Measurements from ENCODE around the gene CDH20.

CDH20 gene

DNA sequence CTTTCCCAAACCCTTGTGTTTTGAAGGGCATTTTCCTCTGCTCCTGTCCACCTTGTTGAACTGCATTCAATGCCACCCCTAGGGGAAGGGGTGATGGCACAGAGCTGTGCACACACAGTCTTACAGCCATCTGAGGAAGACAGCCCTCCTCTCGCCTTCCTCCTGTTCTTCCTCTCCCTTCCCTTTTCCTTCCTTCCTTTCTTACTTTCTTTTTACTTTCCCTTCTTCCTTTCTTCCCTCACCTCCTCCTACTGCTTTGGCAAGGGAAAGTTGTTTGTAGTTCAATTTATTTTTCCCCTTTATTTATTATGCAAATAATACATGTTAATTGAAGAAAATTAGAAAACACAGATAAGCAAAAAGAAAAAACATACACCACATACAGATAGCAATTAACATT is 99.4 kb downstream of the CDH20 start:
- no peak for DNase-seq

DNA sequence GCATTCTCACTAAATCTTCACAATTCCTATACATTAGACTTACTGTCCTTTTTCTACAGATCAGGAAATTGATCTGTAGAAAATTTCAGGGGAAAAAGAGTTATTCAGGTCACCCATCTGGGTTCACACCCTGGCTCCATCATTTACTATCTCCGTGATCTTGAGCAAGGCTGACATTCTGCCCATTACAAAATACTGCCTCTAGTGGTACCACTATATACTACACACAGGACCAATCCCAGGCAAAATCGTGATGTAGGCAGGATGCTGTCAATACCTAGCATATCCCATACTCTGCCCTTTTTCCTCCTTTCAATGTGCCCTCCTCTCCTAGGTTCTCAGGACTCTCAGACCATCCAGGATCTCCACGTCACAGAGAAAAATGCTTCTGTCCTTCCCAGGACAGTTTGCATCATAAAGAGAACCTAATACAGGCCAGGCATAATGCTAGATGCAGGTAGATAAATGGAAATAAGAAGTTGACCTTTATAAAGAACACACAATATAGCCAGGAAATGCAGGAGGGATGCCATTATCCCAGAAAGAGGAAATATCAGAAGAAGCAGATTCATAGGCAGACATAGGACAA is 101.9 kb downstream of the CDH20 start:
- DNase-seq: no peak

DNA sequence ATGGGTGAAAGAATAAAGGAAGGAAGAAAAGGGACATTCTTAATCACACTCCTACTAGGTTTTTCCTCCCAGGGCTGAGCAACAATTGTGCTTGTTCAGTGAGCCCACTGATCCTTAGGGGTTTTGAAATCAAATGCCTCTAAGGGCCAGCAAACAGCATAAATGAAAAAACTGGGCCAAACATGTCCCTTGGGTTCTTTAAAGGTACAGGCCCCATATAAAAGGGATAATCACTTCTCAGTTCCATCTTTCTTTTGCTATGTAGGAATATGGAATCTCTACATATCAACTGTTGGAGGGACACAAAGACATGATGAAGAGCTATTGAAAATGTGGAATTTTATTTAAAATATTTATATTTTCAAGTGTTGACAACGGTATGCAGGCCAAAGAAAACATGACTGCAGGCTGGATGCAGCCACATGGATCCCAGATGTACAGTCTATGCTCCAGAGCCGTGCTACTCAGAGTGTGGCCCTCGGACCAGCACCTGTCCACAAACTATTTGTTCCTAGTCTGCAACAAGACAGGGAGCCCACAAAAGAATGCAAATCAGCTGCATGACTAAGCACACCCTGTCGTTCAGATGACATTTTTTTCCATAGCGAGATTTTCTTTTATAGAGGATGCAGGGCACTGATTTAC is 110.0 kb downstream of the CDH20 start:
- DNase-seq: no peak

DNA sequence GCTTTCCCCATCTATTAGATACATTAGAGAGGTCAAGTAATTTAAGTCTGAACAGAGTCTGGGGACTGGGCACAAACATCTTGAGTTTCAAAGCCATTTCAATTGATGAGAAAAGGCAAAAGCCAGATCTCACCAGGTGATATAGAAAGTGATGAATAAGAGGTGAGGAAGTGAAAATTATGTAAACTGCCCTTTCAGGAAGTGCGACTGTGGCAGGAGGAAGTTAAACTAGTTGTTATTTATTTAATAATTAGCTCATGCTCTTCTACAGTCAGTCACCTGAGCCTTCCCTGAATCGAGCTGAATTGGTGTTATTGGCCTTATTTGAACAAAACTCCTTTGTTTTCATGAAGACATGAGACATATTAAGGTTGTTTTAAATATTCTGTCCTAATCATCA is 115.1 kb downstream of the CDH20 start:
- no peak for DNase-seq

DNA sequence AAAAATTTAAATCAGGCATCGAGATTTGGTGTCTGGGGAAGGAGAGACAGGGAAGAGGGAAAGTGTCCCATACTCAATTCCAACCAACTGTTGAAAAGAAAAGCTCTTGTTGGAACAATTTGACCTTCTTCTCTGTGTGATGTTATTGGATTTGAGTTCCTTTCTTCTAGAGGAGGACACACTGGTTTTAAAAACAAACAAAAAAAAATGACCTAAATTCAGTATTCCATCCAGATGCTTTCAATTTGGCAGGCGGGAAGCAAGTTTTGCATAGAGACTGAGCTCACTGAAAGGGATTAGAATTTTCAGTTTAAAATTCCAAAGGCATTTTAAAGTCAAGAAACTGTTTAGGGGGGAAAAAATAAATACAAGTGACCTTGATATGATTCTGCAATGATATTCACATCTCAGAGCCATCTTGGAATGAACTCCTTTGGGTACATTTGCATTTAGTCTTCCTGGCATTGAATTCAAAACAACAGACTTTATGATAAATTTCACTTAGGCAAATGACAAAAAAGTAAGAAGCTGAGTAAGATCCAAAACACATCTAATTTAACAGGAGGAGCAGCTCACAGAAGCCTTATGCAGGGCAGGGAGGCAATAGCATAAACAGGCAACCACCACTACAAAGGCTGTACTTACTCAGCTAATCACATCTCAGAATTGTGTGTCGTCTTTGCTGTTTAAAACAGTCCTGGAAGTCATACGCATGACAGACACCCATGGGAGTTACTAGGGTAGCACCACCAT is 126.8 kb downstream of the CDH20 start:
- DNase-seq: no peak

DNA sequence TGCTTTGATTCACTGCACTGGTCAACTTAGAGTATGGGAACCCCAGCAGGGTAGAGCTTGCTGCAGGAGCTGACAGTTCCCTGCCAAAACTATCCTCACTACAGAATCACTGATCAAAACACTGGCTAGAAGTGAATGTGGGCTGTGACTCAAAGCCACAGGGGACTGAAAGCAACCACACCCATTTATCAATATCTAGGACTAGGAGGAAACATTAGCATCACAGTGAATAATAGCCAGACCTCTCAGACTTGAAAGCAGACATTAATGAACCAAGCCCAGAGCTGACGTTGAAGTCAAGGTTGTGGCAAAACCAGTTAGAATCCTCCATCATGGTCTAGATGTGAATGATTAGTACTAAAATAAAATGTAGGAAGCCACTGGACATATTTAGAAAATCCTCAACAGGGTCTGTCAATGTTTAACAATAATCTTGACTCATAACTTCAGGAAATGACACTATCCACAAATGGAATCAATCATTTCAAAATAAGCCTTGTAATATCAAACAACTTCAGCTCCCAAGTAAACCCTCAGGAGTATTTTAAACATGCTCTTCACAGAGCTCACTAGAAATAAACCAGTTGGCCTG is 131.4 kb downstream of the CDH20 start:
- no peak for DNase-seq

DNA sequence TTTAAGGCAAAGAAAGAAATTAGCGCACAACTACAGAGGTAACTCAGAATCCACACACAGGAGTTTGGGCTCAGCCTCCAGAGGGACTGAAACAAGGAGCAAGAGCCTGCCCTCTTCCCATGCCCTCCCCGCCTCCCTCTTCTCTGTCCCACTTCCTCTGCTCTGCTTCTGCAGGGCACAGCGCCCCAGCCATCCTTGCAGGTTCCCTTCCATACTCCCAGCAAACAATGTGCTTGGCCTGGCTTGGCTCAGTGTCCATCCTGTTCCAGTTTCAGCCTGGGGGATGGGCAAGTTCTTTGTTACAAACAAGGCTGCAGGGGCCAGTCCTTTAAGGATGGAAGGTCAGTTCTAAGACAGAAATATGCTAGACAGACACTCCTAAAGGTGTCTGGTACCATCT is 133.5 kb downstream of the CDH20 start:
- no peak for DNase-seq

DNA sequence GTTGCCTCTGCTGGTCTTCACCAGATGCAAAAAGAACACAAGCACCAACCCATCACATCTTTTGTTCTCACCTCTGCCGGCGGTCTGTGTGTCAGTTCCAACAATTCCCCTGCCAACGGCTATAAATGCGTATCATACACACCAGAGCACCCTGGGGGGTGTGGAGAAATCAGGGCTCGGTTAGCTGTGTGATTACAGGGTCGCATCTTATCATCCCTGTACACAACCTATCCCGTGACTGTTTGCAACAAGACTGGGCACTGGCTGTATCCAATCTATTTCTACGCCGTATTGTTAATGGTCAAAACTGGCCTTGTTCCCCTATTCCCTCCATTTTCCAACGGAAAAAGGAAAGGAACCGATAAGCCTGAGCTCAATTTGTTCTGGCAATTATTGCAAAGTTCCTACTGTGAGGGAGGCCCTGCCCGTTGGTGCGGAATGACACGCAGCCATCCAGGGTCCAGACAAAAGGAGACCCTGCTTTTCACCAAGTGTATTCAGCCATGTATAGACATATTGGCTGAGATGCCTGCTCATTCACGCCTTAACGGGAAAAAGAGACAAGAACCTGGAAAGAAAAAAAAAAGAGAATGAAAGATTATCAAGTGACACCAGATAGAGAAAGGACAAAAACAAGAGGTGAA is 136.9 kb downstream of the CDH20 start:
- DNase-seq: no peak

DNA sequence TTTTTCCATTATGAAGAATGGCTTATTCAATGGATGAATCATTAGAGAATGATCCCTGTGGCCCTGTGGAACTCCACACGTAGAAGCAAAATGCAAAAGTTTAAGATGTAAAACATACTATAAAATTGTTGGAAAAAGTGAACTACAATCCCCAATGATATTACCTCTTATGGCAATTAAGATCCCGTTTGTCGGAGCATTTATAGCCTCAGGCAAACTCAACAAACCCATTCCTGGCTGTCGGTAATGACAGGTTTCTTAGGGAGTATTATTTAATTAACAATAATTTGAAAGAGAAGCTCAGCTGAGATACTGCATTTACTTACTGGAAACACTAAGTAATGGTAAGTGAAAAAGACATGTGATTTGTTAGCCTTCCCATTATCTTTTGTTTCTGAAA is 138.3 kb downstream of the CDH20 start:
- DNase-seq: no peak

DNA sequence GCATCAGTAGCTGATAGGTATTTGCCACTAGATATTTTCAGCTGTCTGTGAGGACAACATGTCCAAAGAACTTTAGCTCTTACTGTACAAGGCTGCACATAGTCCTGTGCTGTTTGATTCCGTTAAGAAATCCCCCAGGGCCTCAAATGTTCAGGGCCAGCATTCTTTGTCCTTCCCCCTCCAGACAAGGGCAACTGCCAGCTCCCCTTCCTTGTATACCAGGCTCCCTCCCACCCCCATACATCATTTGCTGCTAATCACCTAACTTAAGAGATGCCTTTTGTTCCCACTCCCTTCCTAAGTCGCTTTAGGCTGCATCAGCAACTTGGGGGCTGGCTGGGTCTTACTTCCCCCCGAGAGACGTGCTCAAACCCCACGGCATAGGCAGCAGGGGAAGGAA is 138.7 kb downstream of the CDH20 start:
- no peak for DNase-seq

DNA sequence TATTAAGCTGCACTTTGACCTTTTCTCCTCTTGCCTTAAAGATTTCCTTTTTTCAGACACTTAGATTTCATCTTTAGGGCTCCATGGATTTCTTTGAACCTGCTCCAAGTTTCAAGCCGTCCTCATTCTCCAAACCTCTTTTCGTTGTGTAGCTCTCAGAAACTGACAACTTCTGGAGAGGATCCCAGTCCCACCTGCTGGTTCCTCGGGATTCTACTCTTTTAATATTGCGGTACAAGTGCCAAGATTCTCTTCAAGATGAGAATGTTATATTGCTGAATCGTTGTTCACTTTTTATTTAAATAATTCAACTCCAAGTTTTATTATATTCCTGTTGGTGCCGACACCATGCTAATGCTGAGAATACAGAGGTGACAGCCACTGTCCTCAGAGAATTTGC is 141.1 kb downstream of the CDH20 start:
- no peak for DNase-seq

DNA sequence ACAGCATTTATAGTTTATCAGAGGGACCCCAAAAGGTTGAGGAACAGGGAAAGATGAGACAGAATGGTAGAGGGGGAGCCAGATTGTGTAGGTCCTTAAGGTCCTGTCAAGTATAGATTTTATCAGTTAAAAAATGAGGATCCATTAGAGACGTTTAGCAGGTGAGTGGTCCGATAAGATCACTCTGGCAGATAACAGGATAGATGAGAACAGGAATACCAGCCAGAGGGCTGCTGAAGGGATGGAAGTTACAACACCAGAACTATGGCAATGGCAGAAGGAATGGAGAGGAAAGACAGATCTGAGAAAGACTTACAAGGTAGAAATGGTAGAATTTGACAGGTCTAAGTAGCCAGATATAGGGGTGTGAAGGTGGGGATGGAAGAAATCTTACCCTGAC is 141.7 kb downstream of the CDH20 start:
- no peak for DNase-seq

DNA sequence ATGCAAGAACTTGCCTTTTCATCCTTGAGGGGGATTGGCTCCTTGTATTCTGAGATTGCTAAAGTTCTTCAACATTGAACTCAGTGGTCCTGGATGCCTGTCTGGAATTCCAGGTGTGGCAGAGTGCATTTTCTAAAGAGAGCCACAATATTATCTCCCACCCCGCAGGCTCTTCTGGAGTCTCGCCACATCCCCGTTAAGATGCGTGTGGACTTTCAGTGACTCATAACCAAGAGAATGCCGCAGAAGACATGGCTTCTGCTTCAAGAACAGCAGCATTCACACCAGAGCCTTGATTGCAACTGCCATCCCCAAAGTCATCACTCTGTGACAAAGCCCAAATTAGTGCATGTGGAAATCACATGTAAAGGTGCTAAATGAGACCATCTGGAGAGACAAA is 142.7 kb downstream of the CDH20 start:
- DNase-seq: no peak

DNA sequence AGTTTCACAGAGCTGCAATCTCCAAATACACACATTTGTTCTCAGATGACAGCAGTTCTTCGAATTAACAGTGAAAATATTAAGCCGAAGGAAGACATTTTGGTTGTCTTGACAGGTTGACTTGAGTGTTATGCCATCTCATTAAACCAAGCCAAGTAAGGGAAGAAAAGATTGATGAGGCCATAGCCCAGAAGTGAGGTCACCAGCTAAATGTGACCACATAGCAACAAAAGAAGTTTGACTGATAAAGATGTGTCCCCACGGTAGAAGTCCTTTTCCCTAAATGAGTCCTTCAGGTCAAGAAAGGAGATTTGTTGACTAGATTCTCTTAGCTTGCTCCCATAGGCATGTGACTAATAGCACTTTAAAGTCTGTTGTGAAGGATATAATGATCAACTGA is 156.1 kb downstream of the CDH20 start:
- DNase-seq: no peak

DNA sequence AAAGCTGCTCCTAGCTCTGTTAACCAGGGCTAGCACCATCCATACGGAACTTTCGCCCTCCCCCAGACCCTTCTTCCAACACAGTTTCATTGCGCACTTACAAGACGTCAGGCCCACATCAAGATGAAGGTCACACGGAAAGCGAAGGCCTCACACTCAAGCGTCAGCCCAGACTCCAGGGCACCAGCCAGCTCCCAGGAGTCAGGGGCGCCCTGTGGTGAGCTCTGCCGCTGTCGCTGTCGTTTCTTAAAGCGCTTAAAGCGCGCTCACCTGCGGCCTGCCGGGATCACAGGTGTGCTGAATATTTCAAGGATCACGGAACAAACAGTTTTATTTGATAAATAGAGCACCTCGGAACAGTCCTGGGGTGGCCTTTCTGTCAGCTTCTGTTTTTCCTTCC is 163.1 kb downstream of the CDH20 start:
- DNase-seq: no peak

DNA sequence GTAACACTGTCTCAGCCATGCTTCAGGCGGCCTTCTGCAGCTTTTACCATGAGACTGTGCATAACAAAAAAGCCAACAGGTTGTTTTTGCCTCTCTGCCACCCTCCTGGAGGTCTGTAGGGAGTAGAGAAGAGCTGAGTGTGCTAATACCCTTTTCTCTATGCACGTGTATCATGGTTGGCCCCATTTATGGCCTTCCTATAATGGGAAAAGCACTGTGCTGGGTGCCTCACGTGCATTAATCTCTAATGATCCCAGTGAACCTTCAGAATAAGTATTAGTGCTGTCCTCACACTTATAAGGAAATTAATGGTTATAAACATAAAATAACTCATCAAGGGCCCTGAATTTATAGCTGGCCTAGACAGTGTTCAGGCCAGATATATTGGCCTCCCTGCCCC is 164.2 kb downstream of the CDH20 start:
- DNase-seq: no peak

DNA sequence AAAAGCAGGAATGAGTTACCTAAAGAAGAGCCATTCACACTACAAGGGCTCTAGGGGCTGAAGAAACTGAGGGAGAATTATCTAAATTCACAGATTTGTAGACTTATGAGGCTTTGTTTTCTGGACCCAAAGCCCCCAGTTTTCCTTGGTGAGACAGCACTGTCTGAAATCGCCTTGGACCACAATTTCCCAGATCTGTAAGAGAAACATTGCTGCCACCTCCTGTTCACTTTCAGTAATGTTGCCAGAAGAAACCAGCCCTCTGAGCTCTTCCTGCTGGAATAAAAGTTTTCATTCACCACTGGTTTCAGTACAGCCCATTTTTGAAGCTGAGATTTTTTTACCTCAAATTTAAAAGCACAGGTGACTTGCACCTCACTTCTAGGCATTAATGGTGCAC is 169.2 kb downstream of the CDH20 start:
- no peak for DNase-seq

DNA sequence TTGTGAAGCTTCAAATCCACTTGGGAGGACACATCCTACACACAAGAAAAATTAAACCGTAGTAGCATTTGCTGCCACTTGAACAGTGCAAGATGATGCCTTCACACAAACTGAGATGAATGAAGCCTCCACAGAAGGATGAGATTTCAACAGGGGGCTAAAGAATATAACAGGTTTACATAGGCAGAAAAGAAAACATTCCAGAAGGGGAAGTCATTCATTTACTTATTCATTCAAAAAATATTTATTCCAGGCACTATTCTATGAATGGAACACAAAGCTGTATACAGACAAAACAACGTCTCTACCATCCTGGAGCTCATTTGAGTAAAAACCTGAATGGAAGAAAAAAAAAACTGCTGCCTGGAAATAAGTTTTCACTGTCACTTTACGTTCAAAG is 170.5 kb downstream of the CDH20 start:
- DNase-seq: no peak

DNA sequence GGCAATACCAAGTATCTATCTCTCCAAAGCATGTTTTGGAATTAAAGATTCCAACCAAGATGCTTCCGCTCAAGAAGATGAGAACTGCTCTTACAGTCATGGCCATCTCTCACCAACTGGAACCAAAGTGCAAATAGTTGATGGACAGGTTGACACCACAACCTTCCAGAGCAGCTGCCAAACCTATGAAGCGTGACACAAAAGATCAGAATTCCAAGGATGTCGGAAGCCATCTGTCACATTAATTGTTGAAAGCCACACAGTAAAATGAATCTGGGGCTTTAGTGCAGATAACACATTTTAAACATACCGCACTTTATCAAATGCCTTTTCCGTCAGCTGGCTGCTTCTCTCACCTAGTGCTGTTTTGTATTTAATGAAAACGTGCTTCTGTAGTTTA is 195.7 kb downstream of the CDH20 start:
- DNase-seq: no peak

DNA sequence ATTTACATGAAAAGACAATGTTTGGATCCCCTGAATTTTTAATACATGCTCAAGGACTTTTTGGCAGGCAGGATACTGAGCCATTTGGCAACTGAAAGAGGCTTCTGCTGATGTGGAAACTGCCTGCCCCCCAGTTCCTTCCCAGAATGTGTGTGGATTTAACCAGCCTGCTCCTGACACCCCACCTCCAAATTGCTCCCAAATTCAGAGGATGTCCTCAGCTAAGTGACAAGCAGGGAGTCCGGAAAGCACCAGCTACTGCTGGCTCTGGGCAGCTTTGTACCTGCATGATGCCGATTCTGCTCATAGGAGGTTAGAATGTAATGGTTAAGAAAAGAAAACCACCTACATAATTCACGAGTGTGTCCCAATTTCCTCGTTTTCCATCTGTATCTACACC is 197.5 kb downstream of the CDH20 start:
- DNase-seq: no peak

DNA sequence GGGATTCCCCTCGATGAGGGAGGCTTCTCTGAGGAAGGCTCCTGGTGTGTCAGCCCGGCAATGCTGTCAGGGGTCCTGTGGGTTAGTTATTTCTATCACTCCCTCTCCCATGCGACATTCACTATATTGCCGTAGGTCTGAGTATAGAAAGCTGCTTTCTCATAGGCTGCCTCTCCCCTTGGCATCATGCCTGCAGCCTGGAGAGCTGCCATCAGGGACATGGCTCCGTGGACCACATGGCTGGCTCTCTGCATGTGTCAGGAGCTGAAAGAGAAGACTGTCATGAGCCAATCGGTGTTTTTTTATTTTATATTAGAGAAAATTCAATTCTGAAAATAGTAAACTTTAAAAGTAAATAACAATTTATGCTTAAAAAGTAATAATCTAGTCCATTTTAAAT is 198.0 kb downstream of the CDH20 start:
- no peak for DNase-seq

DNA sequence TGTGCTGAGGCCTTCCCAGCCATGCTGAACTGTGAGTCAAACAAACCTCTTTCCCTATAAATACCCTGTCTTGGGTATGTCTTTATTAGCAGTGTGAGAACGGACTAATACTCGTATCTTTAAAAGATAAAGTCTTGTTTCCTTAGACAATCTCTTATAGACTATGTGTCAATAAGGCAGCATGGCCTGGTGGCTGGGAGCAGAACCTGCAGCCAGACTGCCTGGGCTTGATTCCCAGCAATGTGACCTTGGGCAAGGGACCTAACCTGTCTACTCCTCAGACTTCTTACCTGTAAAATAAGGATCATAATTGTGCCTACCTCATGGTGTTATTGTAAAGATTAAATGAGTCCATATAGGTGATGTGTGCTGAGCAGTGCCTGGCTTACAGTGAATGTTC is 198.7 kb downstream of the CDH20 start:
- no peak for DNase-seq

DNA sequence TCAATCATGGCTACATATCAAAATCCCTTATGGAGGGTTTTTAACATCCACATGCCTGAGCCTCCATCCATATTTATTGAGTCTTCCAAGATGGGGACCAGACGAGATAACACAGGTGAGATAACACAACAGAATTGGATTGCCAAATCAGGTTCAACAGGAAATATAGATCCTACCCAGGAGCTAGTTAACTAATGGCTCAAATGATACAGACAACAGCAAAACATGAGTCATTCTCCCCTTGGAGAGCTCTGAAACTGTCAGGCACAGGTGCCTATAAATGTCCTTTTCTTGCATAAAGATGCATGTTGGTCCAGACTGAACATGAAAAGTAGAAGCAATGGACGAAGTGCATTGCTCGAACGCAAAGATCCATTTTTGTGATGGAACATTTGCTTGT is 202.2 kb downstream of the CDH20 start:
- no peak for DNase-seq

DNA sequence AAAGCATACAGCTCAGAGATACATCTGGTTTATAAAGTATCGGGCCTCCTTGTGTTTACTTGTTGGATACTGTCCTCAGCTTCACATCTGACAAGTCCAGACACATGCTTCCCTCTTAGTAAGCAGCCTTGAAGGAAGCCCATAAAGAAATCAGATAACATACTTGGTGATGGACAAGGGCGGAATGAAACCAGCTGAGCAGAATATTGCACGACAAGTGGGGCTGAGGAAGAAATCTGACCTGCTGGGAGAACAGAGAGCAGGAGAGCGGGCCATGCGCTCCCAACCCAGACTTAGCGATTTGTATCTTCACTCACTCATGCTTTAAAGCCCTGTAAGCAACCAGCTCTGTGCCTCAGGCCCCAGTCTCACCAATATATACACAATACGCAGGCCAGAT is 208.4 kb downstream of the CDH20 start:
- DNase-seq: no peak

Data from CD4-positive, alpha-beta T cell treated with Interleukin-6 for 4 hours (primary cell).